Activated B cell treated with CpG ODN at 0.5 μM for 24 hours (primary cell): Measurements from ENCODE around the gene MAGEB1. TPM values are rescaled to one million over a fixed set of nuclear protein-coding genes. Genes with fewer than 3 reads are reported as not detected.

Source experiments
- ATAC-seq: fragments of 200-7000 bp; cut with Tn5 transposase; one replicate; pipeline ENCODE4 v1.10.0; 2021; ENCODE audit warnings: low read depth, mild to moderate bottlenecking, moderate library complexity
- CTCF ChIA-PET: fragments of 350-600 bp; sonication (Branson Sonifier 250); formaldehyde crosslinking; loops from one replicate; lab custom pipeline; 2021; ENCODE audit warnings: antibody characterized with exemption; lab: Charles Lee
- POLR2A ChIA-PET: fragments of 350-600 bp; sonication (Branson Sonifier 250); formaldehyde crosslinking; loops from one replicate; lab custom pipeline; 2021; ENCODE audit warnings: antibody characterized with exemption; lab: Charles Lee
- DNase-seq: peaks from one replicate; pipeline ENCODE4 v3.0.0; 2022
- H3K27ac Mint-ChIP-seq: one replicate; pipeline ENCODE4 v1.8.0; 2020; ENCODE audit warnings: mixed read lengths
- H3K27me3 Mint-ChIP-seq: one replicate; pipeline ENCODE4 v1.8.0; 2021; ENCODE audit warnings: mixed read lengths
- H3K36me3 Mint-ChIP-seq: one replicate; pipeline ENCODE4 v1.8.0; 2021; ENCODE audit warnings: low read depth, mixed read lengths
- H3K4me1 Mint-ChIP-seq: one replicate; pipeline ENCODE4 v1.8.0; 2021; ENCODE audit warnings: mixed read lengths
- H3K4me3 Mint-ChIP-seq: one replicate; pipeline ENCODE4 v1.8.0; 2020; ENCODE audit warnings: mild to moderate bottlenecking, mixed read lengths
- H3K9me3 Mint-ChIP-seq: one replicate; pipeline ENCODE4 v1.8.0; 2020; ENCODE audit warnings: mixed read lengths
- intact Hi-C: fragments of 100-400 bp; cut with micrococcal nuclease; formaldehyde crosslinking; loops from one replicate; pipeline ENCODE4 v1.15.1; 2024
- total RNA-seq: library from RNA; stranded (reverse); gene quantifications from 2 replicates; pipeline ENCODE4 v1.2.3, GENCODE V29; 2022
- TF ChIP-seq, protein P1 (sequence below): fragments of 200-600 bp; IDR thresholded peaks from one replicate; pipeline ENCODE4 v1.8.0; 2022; ENCODE audit warnings: antibody characterized with exemption, mild to moderate bottlenecking

The MAGEB1 gene
- total RNA-seq, 1 donor from 2014 or later, result not detected

DNA sequence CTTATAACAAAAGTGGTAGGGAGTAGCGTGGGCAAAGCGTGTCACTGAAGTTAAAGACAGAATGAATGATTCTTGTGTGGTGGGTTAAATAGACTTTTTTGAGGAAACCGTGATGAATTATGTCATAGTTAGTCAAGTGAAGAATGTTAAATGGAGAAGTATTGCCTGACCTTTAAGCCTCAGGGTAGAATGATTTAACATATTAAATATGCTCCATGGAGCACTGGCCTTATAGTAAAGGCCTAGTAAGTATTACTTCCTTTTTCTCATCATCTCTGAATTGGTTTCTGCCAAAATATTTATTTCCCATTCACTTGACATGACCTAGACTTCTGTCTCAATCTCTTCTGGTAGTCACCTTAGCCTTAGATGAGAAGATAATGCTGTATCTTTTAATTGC lies 23.7 kb downstream of the MAGEB1 start:
- ChIA-PET CTCF (no interaction called here), POLR2A (no interaction called here)
- H3K9me3 Mint-ChIP-seq, result no peaks in the 10 kb centered on the region
- DNase-seq (no peak), ATAC-seq (no peak)
- TF ChIP-seq, protein P1, sequence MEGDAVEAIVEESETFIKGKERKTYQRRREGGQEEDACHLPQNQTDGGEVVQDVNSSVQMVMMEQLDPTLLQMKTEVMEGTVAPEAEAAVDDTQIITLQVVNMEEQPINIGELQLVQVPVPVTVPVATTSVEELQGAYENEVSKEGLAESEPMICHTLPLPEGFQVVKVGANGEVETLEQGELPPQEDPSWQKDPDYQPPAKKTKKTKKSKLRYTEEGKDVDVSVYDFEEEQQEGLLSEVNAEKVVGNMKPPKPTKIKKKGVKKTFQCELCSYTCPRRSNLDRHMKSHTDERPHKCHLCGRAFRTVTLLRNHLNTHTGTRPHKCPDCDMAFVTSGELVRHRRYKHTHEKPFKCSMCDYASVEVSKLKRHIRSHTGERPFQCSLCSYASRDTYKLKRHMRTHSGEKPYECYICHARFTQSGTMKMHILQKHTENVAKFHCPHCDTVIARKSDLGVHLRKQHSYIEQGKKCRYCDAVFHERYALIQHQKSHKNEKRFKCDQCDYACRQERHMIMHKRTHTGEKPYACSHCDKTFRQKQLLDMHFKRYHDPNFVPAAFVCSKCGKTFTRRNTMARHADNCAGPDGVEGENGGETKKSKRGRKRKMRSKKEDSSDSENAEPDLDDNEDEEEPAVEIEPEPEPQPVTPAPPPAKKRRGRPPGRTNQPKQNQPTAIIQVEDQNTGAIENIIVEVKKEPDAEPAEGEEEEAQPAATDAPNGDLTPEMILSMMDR, result no peak
- H3K4me3 Mint-ChIP-seq, result no peak overlapping the region
- no peaks in the 10 kb centered on the region for H3K27me3 Mint-ChIP-seq
- no peak overlapping the region for H3K27ac Mint-ChIP-seq
- intact Hi-C loops, result loop anchor here (10.0 kb wide), 1 partner anchor 324 kb away; no protein-coding TSS in a partner anchor
- no peaks in the 10 kb centered on the region for H3K36me3 Mint-ChIP-seq
- no peaks in the 10 kb centered on the region for H3K4me1 Mint-ChIP-seq

DNA sequence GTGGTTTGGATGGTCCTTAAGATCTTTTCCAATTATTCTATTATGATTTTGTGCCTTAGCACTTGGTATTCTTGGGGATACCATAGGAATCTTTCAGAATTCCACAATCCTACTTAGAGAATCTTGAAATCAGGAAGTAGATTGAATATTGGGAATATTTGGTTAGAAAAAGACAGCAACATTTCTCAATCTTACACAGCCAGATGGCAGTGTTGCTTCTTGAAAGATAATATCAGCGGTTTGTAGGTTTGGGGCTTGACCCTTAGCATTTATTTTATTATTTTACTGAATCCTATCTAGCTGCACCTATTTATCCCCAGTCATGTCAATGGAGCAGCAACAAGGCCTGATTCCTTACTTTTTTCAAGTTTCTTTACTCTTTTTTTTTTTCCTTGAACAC lies 28.6 kb downstream of the MAGEB1 start:
- Mint-ChIP-seq H3K4me3 (no peak overlapping the region), H3K27ac (no peak overlapping the region), H3K36me3 (no peaks in the 10 kb centered on the region), H3K27me3 (no peaks in the 10 kb centered on the region), H3K4me1 (no peaks in the 10 kb centered on the region), H3K9me3 (no peaks in the 10 kb centered on the region)
- no peak for ATAC-seq
- ChIA-PET POLR2A (no interaction called here), CTCF (no interaction called here)
- intact Hi-C loops, result loop anchor here (5.0 to 10.0 kb wide), 2 partner anchors 227 to 319 kb away; no protein-coding TSS in a partner anchor
- no peak for DNase-seq
- TF ChIP-seq, protein P1, result no peak

DNA sequence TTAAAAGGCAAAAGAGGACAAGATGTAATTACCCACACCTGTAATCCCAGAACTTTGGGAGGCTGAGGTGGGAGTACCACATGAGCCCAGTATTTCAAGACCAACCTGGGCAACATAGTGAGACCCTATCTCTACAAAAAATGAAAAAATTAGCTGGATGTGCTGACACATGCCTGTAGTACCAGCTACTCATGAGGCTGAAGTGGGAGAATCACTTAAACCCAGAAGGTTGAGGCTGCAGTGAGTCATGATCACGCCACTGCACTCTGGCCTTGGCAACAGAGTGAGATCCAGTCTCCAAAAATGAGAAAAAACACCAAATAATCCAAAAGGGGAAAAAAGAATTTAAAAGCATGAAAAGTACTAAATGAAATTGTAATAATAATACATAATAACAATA lies 31.4 kb downstream of the MAGEB1 start:
- Mint-ChIP-seq H3K27me3 (no peaks in the 10 kb centered on the region), H3K9me3 (no peaks in the 10 kb centered on the region), H3K27ac (no peak overlapping the region), H3K4me1 (no peaks in the 10 kb centered on the region), H3K36me3 (no peaks in the 10 kb centered on the region), H3K4me3 (no peak overlapping the region)
- ChIA-PET CTCF (no interaction called here), POLR2A (no interaction called here)
- TF ChIP-seq, protein P1, result no peak
- ATAC-seq (no peak), DNase-seq (no peak)
- intact Hi-C loops, result loop anchor here (5.0 to 10.0 kb wide), 2 partner anchors 224 to 316 kb away; no protein-coding TSS in a partner anchor

DNA sequence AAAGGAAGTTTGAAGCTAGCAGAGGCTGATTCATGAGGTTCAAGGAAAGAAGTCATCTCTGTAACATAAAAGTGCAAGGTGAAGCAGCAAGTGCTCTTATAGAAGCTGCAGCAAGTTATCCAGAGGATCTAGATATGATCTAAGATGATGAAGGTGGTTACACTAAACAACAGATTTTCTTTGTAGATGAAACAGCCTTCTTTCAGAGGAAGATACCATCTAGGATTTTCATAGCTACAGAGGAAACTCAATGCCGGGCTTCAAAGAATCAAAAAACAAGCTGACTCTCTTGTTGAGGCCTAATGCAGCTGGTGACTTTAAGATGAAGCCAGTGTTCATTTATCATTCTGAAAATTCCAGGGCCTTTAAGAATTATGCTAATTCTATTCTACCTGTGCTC lies 33.5 kb downstream of the MAGEB1 start:
- ATAC-seq, result no peak
- Mint-ChIP-seq H3K27ac (no peak overlapping the region), H3K4me3 (no peak overlapping the region), H3K36me3 (no peaks in the 10 kb centered on the region), H3K4me1 (no peaks in the 10 kb centered on the region), H3K9me3 (no peaks in the 10 kb centered on the region), H3K27me3 (no peaks in the 10 kb centered on the region)
- POLR2A ChIA-PET, result no interaction called here
- intact Hi-C loops, result no loop called here
- no peak for DNase-seq
- TF ChIP-seq, protein P1, result no peak
- CTCF ChIA-PET, result no interaction called here

DNA sequence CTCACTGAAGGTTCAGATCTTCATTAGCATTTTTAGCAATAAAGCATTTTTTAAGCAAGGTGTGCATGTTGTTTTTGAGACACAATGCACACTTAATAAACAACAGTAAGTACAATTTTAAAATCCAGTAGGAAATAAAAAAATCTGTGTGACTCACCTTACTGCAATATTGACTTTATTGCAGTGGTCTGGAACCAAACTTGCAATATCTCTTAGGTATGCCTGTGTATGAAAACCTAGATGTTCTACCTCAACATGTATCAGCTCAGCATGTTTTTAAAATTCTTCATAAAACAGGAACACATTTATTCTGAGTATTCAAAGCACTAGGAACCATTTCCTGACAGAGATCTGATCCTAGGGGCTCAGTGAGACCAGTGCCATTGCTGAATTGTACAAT lies 35.6 kb downstream of the MAGEB1 start:
- TF ChIP-seq, protein P1, result no peak
- Mint-ChIP-seq H3K4me3 (no peak overlapping the region), H3K27ac (no peak overlapping the region), H3K4me1 (no peaks in the 10 kb centered on the region), H3K36me3 (no peaks in the 10 kb centered on the region), H3K27me3 (no peaks in the 10 kb centered on the region), H3K9me3 (no peaks in the 10 kb centered on the region)
- ATAC-seq, result no peak
- no peak for DNase-seq
- intact Hi-C loops, result no loop called here
- ChIA-PET CTCF (no interaction called here), POLR2A (no interaction called here)
